Suppressor macrophage (primary cell): Measurements from ENCODE around the gene EMX2.
A peak's percentile ranks its signal among the peaks of the same experiment; 100 is the strongest.
"Not testable (repeated sequence)": the region's sequence is repeated elsewhere in the genome, so short reads cannot be mapped to it uniquely, and the experiment has no call there.

ENCODE experiments used
- DNase-seq, 4 experiments: peaks; one replicate each; pipeline ENCODE4 v3.0.0-alpha.2; 2020 to 2022
- total RNA-seq, 17 experiments: gene quantifications; one replicate each; lab custom pipeline; 2026; ENCODE audit warnings: mixed read lengths in 6 of 17, inconsistent platforms in 3 of 17; lab: John Stamatoyannopoulos, UW

EMX2 gene
- total RNA-seq: 0 to 0.88 (median 0) reads per million in 17 experiments

DNA sequence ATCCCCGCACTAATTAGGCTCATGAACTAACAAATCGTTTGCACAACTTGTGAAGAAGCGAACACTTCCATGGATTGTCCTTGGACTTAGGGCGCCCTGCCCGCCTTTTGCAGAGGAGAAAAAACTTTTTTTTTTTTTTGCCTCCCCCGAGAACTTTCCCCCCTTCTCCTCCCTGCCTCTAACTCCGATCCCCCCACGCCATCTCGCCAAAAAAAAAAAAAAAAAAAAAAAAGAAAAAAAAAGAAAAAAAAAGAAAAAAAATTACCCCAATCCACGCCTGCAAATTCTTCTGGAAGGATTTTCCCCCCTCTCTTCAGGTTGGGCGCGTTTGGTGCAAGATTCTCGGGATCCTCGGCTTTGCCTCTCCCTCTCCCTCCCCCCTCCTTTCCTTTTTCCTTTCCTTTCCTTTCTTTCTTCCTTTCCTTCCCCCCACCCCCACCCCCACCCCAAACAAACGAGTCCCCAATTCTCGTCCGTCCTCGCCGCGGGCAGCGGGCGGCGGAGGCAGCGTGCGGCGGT, at the start of gene EMX2:
Gene EMX2 (plus strand): TSS at position 41 of the 519 bp plus-strand sequence. CDS start 522 bp downstream, outside the sequence.
- no peak for DNase-seq

GRCh38 chr10:117496031-117496430, 46.5 kb upstream of the EMX2 start:
- no peak for DNase-seq

- peak; percentile 82 to 88 (median 86) for DNase-seq
Observed at GRCh38 chr10:117496616-117497028, 45.9 kb upstream of the EMX2 start.

DNA sequence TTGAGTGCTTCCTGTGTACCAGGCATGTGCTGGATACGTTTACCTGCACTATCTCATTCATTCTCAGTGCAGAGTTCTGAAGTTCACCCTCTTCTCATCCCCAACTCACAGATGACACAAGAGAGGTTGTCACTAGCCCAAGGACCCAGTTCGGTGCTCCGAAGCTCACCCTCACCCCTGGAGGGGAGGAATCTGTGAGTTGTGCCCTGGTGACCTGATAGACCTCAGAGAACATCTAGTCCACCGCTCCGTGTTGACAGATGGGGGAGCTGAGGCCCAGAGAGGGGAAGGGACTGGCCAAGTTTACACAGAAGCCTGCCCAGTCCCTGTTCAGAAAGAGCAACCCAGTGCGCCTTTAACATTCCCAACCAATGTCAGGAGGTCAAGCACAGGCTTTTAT, 44.8 kb upstream of the EMX2 start:
- DNase-seq: no peak

DNA sequence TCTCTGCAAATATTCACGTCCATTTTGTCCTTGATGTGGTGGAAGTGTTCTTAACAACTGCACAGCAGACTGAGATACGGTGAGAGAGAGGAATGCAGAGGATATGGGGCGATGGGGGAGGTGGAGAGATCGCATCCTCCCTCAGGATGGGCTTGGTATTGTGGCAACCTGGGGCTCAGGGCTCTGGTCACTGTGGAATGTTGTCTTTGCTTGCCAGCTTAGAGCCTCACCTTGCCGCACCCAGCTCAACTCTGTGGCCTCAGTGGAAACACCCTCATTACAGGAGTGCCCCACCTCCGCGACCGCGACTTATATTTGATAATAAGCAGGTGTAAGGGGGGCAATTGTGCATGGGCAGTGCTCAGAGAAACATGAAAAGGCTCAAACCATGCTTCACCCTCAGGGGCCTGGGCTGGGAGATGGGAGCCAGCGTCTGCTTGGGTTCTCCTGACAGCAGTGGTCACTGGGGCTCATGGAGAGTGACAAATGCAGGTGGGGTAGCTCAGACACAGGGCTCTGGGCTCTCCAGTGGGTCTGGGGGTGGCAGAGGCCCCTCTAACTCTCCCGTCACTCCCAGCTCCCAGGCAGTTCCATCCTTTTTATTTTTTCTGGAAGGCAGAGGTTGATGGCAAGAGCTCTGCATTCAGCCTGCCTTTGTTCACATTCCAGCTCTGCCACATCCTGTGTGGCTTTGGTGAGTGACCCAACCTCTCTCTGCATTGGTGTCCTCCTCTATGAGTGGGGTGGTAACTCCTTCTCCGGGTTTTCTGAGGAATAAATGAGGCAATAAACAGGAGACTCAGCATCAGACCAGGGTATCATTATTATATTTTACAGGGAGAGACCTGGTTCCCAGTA, 43.1 kb upstream of the EMX2 start:
- no peak for DNase-seq

DNA sequence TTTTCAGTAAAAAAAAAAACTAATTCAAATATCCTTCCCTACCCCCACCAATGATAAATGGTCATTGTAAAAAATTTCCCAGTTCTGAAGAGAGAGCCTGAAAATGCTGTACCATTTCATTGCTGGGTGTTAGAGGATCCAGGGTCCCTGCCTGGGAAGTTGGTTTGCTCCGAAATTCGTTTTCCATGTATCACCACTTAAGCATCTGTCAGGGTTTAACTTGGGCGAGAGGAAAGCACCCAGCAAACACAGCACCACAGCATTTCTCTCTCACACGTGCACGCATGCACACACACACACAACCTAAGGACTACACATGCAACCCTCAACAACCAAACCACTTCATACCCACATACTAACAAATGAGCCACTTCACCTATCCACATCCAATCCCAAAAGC, 42.1 kb upstream of the EMX2 start:
- no peak for DNase-seq

DNA sequence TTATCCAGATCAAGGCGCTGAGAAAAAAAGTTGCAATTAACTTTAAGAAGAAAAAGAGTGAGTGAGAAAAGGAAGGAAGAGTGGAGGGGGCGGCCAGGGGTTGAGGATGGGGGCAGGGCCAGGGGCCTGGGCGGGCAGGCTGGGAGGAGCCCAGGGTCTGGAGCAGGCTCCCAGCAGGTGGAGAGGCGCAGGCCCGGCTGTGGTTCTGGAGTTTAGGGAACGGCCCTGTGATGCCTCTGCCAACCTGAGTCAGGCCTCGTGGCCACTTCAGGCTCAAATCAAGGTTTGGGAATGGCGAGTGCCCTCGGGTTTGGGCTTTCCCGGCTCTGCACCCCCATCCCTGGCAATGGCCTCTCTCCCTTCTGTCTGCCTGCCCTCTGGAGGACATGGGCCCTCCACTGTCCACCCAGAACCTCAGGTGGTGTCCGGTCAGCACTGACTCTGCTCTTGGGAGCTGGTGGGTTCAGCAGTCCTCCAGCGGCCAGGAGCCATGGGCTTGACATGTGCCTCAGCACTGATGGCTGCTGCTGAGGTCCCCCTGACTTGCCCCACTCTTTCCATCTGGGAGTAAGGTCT, 41.0 kb upstream of the EMX2 start:
- no peak for DNase-seq

DNA sequence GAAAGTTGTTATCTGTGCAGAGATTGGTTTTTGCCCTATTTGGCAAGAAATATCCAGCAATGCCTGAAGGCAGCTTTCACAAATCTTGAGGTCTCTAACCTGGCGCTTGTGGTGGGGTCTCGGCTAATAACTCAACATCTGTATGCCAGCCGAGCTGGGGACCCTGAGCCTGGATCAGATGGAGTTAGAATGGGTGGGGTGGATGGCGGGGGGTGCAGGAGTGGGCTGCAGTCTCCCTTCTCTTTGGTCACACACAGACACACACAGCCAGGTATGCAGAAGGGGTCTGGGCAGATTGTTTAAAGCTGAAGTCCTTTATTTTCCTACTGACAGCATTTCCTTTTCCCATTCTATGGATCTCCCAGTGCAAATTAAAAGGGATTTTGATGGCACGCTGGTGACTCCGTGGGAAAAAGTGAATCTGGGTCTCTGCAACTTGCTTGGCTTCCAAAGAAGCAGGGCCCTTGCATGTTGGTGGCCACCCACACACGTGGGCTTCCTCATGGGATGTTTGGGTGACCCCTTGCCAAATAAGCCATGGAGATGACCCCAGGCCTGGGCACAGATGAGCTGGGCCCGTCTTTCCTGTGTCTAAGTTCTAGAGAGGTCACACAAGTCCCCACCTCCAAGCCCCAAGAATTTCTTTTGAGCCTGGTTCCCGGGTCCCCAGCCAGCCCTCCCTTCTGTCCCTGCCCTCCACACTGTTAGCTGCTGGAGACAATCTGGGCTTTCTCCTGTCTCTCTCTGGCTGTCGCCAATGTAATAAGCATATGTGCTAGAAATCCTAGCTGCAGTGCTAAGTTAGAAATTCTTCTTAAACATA, 39.9 kb upstream of the EMX2 start:
- DNase-seq: no peak

GRCh38 chr10:117503244-117504205, 39.0 kb upstream of the EMX2 start:
- no peak for DNase-seq

- DNase-seq: no peak
Observed at GRCh38 chr10:117504562-117504961, 38.0 kb upstream of the EMX2 start.

- not testable (repeated sequence) for DNase-seq
Observed at GRCh38 chr10:117507081-117507480, 35.5 kb upstream of the EMX2 start.

DNA sequence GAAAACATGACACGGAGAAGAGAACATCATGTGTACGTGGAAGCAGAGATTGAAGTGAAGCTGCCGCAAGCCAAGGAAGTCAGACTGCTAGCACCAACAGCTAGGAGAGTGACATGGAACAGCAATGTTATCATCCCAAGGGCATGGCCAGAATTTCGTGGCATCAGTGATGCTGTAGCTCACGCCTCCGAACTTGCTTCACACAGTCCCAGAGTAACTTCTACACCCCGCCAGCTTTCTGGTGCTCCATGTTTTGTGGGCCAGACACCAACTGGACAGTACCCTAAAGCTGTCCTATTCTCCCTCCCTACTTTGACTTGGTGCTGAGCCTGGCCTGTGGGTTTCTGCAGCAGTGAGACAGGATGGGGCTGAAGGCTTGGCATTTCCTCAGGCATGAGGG, 33.0 kb upstream of the EMX2 start:
- no peak for DNase-seq

GRCh38 chr10:117511601-117512390, 30.8 kb upstream of the EMX2 start:
- DNase-seq: no peak

- DNase-seq: no peak
Observed at GRCh38 chr10:117514971-117515370, 27.6 kb upstream of the EMX2 start.

- no peak for DNase-seq
Observed at GRCh38 chr10:117516681-117517080, 25.9 kb upstream of the EMX2 start.

GRCh38 chr10:117518246-117518645, 24.3 kb upstream of the EMX2 start:
- DNase-seq: no peak

DNA sequence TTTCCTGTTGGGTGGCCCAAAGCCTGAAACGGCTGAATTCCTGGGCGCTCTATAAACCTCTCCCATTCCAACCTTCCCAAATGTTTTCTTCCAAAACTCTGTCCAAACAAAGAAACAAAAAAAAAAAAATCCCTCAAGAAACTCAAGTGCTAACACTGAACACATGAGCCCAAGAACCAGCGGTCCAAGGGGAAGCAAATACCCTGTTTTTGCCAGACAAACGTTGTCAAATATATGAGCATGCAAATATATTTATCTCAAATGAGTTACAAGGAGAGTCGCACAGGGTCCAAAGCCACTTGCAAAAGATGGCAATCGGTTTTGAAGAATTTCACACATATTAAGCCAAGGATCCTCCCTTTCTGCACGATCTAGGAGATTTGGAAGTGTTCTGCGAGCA, 23.3 kb upstream of the EMX2 start:
- DNase-seq: no peak

DNA sequence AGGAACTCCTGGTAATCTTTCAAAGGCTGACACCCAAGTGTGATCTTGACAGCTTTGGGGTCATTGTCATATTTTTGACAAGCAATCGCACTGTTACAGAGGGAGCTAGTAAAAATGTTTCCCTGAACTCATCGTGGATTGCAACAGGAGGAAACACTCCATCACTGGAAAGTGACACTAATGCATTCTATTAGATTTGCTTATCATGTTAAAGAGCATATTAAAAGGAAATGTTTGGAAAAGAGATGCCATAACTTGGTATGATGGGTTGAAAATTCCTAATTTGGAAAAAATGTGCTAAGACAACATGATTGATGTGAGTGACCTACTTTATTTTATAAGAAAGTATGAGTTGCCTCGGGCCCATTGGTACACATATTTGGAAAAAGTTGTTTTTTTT, 22.7 kb upstream of the EMX2 start:
- no peak for DNase-seq

DNA sequence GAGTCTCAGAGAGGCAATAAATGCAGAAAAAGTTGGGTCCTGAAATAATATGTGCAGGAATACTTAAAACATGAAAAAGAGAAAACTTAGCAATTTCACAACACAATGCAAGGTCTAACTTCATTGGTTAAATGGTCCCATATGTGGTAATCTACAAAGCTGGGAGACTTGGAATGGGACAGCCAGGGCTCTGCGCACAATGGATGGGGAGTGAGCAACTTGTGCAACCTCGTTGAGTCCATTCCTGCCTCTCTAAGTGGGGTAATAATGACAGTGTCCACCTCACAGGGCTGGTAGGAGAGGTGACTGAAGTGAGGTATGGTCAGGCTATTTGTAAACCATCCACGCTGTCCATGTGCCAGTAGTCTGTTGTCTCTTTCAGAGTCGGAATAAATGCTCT, 11.8 kb upstream of the EMX2 start:
- no peak for DNase-seq

DNA sequence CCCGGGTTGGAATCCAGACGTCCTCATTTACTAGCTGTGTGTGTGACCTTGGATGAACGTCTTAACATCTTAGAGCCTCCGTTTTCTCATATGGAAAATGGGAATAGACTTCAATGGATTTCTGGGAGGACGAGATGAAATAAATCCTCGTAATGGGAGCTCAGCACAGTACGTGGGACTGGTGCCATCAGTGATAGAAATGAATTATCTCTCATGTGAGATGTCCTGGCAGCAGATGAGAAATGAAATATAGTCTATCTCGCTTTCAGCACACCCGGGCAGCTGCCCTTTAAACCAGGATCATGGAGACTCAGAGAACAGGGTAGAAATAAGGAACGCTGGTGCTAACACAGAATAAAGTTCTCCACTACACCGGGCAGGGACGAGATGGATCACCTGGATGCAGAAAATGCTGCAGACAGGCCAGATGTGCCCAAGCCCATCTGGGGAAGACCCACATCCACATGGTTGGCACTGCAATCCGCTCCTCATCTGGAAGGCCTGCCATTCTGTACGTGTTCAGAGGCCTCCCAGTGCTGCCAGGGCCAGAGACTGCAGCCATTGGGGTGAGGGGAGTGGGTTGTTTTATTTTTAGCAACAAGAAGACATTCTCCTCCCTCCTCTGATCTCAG, 11.1 kb upstream of the EMX2 start:
- DNase-seq: no peak

DNA sequence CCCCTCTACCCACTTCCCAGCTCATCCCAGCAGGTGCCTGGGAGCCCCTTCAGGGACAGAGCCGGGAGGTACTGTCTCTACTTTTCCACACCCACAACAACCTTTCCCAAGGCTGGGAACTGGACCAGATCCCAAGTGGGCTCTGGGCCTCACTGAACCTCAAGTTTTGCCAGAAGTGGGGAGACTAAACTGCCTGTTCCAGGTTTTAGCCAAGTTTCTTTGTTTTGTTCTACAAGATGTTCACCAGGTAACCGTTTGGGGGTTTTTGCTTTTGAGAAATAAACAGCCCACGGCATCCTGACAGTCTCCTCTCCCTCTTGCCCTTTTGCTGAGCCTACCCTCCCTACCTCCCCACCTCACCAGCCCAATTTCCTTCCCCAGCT, 10.6 kb upstream of the EMX2 start:
- DNase-seq: no peak
